K562 (cell line): ENCODE data around the gene CDIPT. TPM values are rescaled to one million over a fixed set of nuclear protein-coding genes. Genes with fewer than 3 reads are reported as not detected.
A peak's percentile ranks its signal among the peaks of the same experiment; 100 is the strongest.

Experiments used
- ATAC-seq: fragments of 200-7000 bp; cut with Tn5 transposase; 3 replicates; pipeline ENCODE4 v1.9.1; 2020; ENCODE audit warnings: moderate library complexity
- BruUV-seq: library from RNA; stranded (reverse); fragments of 400-500 nt; replicated peaks from 2 replicates; lab custom pipeline; 2021; lab: Mats Ljungman, UMichigan
- CTCF ChIA-PET: fragments of 300-600 bp; formaldehyde crosslinking; extraction: SDS; loops from one replicate; lab custom pipeline; 2021; ENCODE audit warnings: low intra/inter-chr PET ratio; lab: Yijun Ruan, JAX
- POLR2A ChIA-PET: fragments of 300-600, 350-650 bp; sonication (Branson Sonifier 250); formaldehyde crosslinking; extraction: SDS; loops from one replicate; lab custom pipeline; 2021; ENCODE audit warnings: antibody characterized with exemption, inconsistent platforms; lab: Yijun Ruan, JAX
- DNase-seq, 4 experiments: peaks; one replicate each; pipeline versions ENCODE4 v3.0.0 to v3.0.0-alpha.2; 2011 to 2018; ENCODE audit warnings: low spot score in 3 of 4, mixed read lengths in 3 of 4; ENCODE audit errors: extremely low read depth in 1 of 4
- FAIRE-seq: peaks from 2 replicates; lab custom pipeline; 2011; peaks lifted over from hg19 to GRCh38; lab: Jason Lieb, UNC
- H2AFZ ChIP-seq: 2 replicates; pipeline ENCODE4 v1.6.0; 2011; ENCODE audit warnings: low read depth, low read length, control low read depth, inconsistent platforms
- H3K27ac ChIP-seq: fragments of 200-600 bp; 3 replicates; pipeline ENCODE4 v1.8.0; 2011; ENCODE audit warnings: low read depth, mild to moderate bottlenecking, control low read depth, inconsistent platforms, low read length, moderate library complexity, mixed read lengths; ENCODE audit errors: extremely low read depth
- H3K27me3 ChIP-seq, 2 experiments: fragments of 300-600 bp in 1 of 2; 2 replicates in 1 of 2; 3 replicates in 1 of 2; pipeline versions ENCODE4 v1.6.0 to v1.8.0; 2011; ENCODE audit warnings: inconsistent platforms in 2 of 2, low read length in 2 of 2, mild to moderate bottlenecking in 1 of 2, mixed read lengths in 1 of 2, moderate library complexity in 1 of 2; ENCODE audit not compliant: control insufficient read depth in 2 of 2, insufficient read depth in 2 of 2
- H3K36me3 ChIP-seq: fragments of 300-600 bp; 3 replicates; pipeline ENCODE4 v1.8.0; 2011; ENCODE audit warnings: mild to moderate bottlenecking, low read length, inconsistent platforms; ENCODE audit not compliant: control insufficient read depth, insufficient read depth
- H3K4me1 ChIP-seq, 2 experiments: fragments of 200-600 bp in 1 of 2; replicated peaks in 1 of 2; 2 replicates in 1 of 2; 3 replicates in 1 of 2; pipeline versions ENCODE4 v1.5.1 to v1.8.0; 2011; ENCODE audit warnings: inconsistent platforms in 2 of 2, low read length in 2 of 2, mild to moderate bottlenecking in 1 of 2, mixed read lengths in 1 of 2, moderate library complexity in 1 of 2; ENCODE audit not compliant: control insufficient read depth in 2 of 2, insufficient read depth in 2 of 2
- H3K4me2 ChIP-seq: 2 replicates; pipeline ENCODE4 v1.6.1; 2011; ENCODE audit warnings: low read length, control low read depth, inconsistent platforms, mixed read lengths; ENCODE audit not compliant: insufficient read depth
- H3K4me3 ChIP-seq: fragments of 200-600 bp; sonication (generic), shearing (Covaris generic); 2 replicates; pipeline ENCODE4 v1.5.1; 2016; ENCODE audit warnings: control low read depth, inconsistent platforms
- H3K79me2 ChIP-seq: fragments of 200-600 bp; 3 replicates; pipeline ENCODE4 v1.8.0; 2011; ENCODE audit warnings: low read length, inconsistent platforms; ENCODE audit not compliant: control insufficient read depth, insufficient read depth
- H3K9ac ChIP-seq, 2 experiments: 2 replicates each; pipeline versions ENCODE4 v1.6.0 to v1.6.1; 2011; ENCODE audit warnings: low read depth in 2 of 2, low read length in 2 of 2, control low read depth in 1 of 2, inconsistent platforms in 1 of 2, mild to moderate bottlenecking in 1 of 2, mixed read lengths in 1 of 2; ENCODE audit not compliant: insufficient read depth in 1 of 2
- H3K9me1 ChIP-seq: one replicate; pipeline ENCODE4 v1.6.0; 2011; ENCODE audit warnings: inconsistent platforms, mild to moderate bottlenecking, low read length, moderate library complexity; ENCODE audit not compliant: control insufficient read depth, insufficient read depth
- H3K9me3 ChIP-seq: replicated peaks from 2 replicates; pipeline ENCODE4 v1.5.1; 2011; ENCODE audit warnings: low read depth, low read length, inconsistent platforms; ENCODE audit not compliant: control insufficient read depth, insufficient read depth
- H4K20me1 ChIP-seq: replicated peaks from 2 replicates; pipeline ENCODE4 v1.6.1; 2011; ENCODE audit warnings: low read length, inconsistent platforms, mixed read lengths; ENCODE audit not compliant: control insufficient read depth, insufficient read depth
- MAZ ChIP-seq, 2 experiments: fragments of 450-650 bp in 1 of 2; sonication (generic) in 1 of 2; formaldehyde crosslinking; IDR thresholded peaks in 1 of 2; conservative IDR thresholded peaks in 1 of 2; 2 replicates each; pipeline versions ENCODE4 v1.4.0 to v1.5.0; 2020; ENCODE audit warnings: mild to moderate bottlenecking in 1 of 2, missing genetic modification reagents in 1 of 2
- MTA3 ChIP-seq: fragments of 450-650 bp; formaldehyde crosslinking; IDR thresholded peaks from 2 replicates; pipeline ENCODE4 v1.6.1; 2017; ENCODE audit warnings: mild to moderate bottlenecking, borderline replicate concordance
- MYBL2 ChIP-seq, 2 experiments: fragments of 450-650 bp in 1 of 2; sonication (generic) in 1 of 2; formaldehyde crosslinking in 1 of 2; IDR thresholded peaks; 2 replicates each; pipeline versions ENCODE4 v1.6.1 to v1.8.1; 2017 to 2022; ENCODE audit warnings: borderline replicate concordance in 1 of 2, inconsistent platforms in 1 of 2, low read depth in 1 of 2, mild to moderate bottlenecking in 1 of 2, missing genetic modification reagents in 1 of 2, moderate library complexity in 1 of 2
- RAD51 ChIP-seq: fragments of 450-650 bp; IDR thresholded peaks from 2 replicates; pipeline ENCODE4 v1.7.1; 2016; ENCODE audit warnings: low read depth, mild to moderate bottlenecking, borderline replicate concordance
- SNIP1 ChIP-seq: fragments of 450-650 bp; IDR thresholded peaks from 2 replicates; pipeline ENCODE4 v1.7.1; 2017; ENCODE audit warnings: low read depth, mild to moderate bottlenecking
- TRIM24 ChIP-seq, 2 experiments: fragments of 450-650 bp; IDR thresholded peaks; 2 replicates each; pipeline ENCODE4 v1.6.1; 2016
- WGBS: fragments of 100-300 bp; shearing (Covaris generic); methylation state at CpG from one replicate; pipeline ENCODE4 v1.1.6; 2016; ENCODE audit warnings: low coverage, mixed read lengths; ENCODE audit not compliant: insufficient coverage; ENCODE audit errors: missing lambda C conversion rate; 5-methylcytosine and 5-hydroxymethylcytosine counted together
- in situ Hi-C: fragments of 300-500 bp; cut with MboI; formaldehyde crosslinking; loops from 4 replicates; pipeline ENCODE4 v1.15.0; 2018; ENCODE audit warnings: inconsistent platforms, mixed read lengths
- intact Hi-C: fragments of 100-400 bp; cut with micrococcal nuclease; formaldehyde crosslinking; loops from 2 replicates; pipeline ENCODE4 v1.14.2; 2022
- polyA plus RNA-seq, 8 experiments: library from polyadenylated mRNA; depleted of rRNA in 4 of 8; stranded (reverse) in 5 of 8; unstranded in 3 of 8; fragments of >200 nt; fragmentation: Nextera tagmentation in 2 of 8; fragmentation: Illumina TruSeq in 1 of 8; extraction: Ambion mirVana in 2 of 8; extraction: Trizol in 1 of 8; gene quantifications; 2 replicates each; pipeline versions ENCODE4 v1.2.1 to v1.2.3, GENCODE V29; 2011 to 2014; ENCODE audit warnings: inconsistent platforms in 1 of 8, missing spikeins in 1 of 8
- total RNA-seq, 7 experiments: library from RNA; depleted of rRNA in 6 of 7; stranded (reverse); fragments of >200 nt in 6 of 7; fragmentation: Illumina TruSeq in 2 of 7; extraction: Trizol in 2 of 7; gene quantifications; 2 replicates each; pipeline versions ENCODE4 v1.2.1 to v1.2.3, GENCODE V29; 2011 to 2021; ENCODE audit warnings: low replicate concordance in 1 of 7
- TF ChIP-seq, protein P1 (sequence below): IDR thresholded peaks from 3 replicates; pipeline ENCODE4 v1.6.1; 2011; ENCODE audit warnings: borderline replicate concordance, mild to moderate bottlenecking, moderate library complexity; ENCODE audit not compliant: insufficient read length; ENCODE audit errors: extremely low read depth
- TF ChIP-seq, protein P2 (sequence below), 3 experiments: fragments of 200-800 bp in 1 of 3; fragments of 250-450 bp in 1 of 3; fragments of 450-650 bp in 1 of 3; sonication (Bioruptor Pico) in 1 of 3; sonication (Bioruptor generic) in 1 of 3; formaldehyde crosslinking in 1 of 3; IDR thresholded peaks; 2 replicates each; pipeline versions ENCODE4 v1.6.1 to v1.8.0; 2016 to 2022; ENCODE audit warnings: mild to moderate bottlenecking in 2 of 3, missing genetic modification characterization in 2 of 3, missing compliant biosample characterization in 1 of 3, moderate library complexity in 1 of 3
- TF ChIP-seq, protein P3 (sequence below): IDR thresholded peaks from 2 replicates; pipeline ENCODE4 v1.6.1; 2012; ENCODE audit warnings: low read depth, low read length, improper control_type of control experiment, borderline replicate concordance

CDIPT gene
- total and polyA plus RNA-seq, 9 of the 15 experiments (the other 6 are each of a cell fraction or from before 2014, with no cell fraction given) = 1.3 to 37.0 (median 23.0) TPM

DNA sequence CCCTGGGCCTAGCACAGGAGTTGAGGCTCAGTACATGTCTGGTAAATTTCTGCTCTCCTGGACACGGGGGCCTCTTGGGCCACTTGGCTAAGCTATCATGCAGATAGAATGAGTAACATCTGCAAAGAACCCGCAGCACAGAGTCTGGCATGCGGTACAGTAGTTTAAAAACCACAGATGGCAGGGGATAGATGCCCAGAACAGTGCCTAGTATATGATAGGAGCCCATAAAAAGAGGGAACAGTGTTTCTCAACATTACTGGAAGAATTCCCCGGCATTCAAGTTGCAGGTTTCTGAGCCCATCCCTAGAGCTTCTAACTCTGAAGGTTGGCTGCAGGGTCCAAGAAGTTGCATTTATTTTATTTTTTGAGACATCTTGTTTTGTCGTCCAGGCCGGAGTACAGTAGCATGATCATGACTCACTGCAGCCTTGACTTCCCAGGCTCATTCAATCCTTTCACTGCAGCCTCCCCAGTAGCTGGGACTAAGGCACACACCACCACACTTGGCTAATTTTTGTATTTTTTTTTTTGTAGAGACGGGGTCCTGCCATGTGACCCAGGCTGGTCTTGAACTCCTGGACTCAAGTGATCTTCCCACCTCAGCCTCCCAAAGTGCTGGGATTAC is 5.8 kb downstream of the CDIPT start (continued):
- TF ChIP-seq, protein P1, sequence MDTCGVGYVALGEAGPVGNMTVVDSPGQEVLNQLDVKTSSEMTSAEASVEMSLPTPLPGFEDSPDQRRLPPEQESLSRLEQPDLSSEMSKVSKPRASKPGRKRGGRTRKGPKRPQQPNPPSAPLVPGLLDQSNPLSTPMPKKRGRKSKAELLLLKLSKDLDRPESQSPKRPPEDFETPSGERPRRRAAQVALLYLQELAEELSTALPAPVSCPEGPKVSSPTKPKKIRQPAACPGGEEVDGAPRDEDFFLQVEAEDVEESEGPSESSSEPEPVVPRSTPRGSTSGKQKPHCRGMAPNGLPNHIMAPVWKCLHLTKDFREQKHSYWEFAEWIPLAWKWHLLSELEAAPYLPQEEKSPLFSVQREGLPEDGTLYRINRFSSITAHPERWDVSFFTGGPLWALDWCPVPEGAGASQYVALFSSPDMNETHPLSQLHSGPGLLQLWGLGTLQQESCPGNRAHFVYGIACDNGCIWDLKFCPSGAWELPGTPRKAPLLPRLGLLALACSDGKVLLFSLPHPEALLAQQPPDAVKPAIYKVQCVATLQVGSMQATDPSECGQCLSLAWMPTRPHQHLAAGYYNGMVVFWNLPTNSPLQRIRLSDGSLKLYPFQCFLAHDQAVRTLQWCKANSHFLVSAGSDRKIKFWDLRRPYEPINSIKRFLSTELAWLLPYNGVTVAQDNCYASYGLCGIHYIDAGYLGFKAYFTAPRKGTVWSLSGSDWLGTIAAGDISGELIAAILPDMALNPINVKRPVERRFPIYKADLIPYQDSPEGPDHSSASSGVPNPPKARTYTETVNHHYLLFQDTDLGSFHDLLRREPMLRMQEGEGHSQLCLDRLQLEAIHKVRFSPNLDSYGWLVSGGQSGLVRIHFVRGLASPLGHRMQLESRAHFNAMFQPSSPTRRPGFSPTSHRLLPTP = no peak

DNA sequence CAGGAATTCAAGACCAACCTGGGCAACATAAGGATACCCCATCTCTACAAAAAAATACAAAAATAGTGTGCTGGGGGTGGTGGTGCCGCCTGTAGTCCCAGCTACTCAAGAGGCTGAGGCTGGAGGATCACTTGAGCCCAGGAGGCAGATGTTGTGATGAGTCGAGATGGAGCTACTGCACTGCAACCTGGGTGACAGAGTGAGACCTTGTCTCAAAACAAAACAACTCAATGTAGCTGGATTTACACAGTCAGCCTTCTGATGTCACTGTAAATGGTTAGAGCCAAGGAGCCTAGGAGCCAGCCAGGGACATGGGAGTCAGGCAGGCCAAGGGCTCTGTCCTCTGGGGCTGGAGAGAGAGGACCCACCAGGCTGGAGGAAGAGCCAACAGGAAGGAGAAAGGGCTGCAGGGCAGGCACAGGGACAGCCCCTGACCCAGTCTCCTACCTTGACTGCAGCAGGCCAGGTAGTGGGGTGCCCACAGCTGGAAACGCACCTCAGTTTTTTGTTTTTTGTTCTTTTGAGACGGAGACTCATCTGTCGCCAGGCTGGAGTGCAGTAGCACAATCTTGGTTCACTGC is 8.4 kb downstream of the CDIPT start:
- H3K36me3 ChIP-seq = peaks cover 13% of the 10 kb centered on the region; the same call in 1 of the 3 replicates
- intact Hi-C loops = no loop called here
- no peaks in the 10 kb centered on the region for H3K27me3 ChIP-seq
- no peaks in the 10 kb centered on the region for H3K9me1 ChIP-seq
- CTCF ChIA-PET = no interaction called here
- H3K9me3 ChIP-seq = no peaks in the 10 kb centered on the region
- H3K27ac ChIP-seq = no peak overlapping the region
- POLR2A ChIA-PET = interaction anchor here (0.6 to 0.9 kb wide), 3 partner anchors 9 to 1096 kb away, joined by 3 to 6 read pairs (median 4); partner anchors contain the start of gene CDIPT
- no peak overlapping the region for H3K9ac ChIP-seq
- H4K20me1 ChIP-seq = no peaks in the 10 kb centered on the region
- FAIRE-seq (no peak), ATAC-seq (peak; percentile 25; the same call in 1 of the 3 replicates), DNase-seq (no peak)
- H3K79me2 ChIP-seq = no peaks in the 10 kb centered on the region
- no TSS peak for BruUV-seq
- WGBS = 36% methylated on average over 5 of the region's 5 CpGs
- no peak overlapping the region for H3K4me3 ChIP-seq
- in situ Hi-C loops = no loop called here
- peaks cover 4% of the 10 kb centered on the region in 2 experiments; a peak in 2 of 5 replicates for H3K4me1 ChIP-seq
- H3K4me2 ChIP-seq = no peak overlapping the region
- H2AFZ ChIP-seq = no peak overlapping the region
- TF ChIP-seq MYBL2 (IDR thresholded peaks at IDR 0.05; ENCODE audit: low read depth) (no peak), MYBL2 (CRISPR knock-in tag; IDR thresholded peaks at IDR 0.05; ENCODE audit: borderline replicate concordance) (no peak), RAD51 (no peak), MTA3 (no peak), SNIP1 (no peak), MAZ (CRISPR knock-in tag; conservative IDR thresholded peaks at IDR 0.05 in 1 of 2, IDR thresholded peaks at IDR 0.05 in 1 of 2) (no peak), TRIM24 (IDR thresholded peaks at IDR 0.05) (no peak)
- TF ChIP-seq, protein P2, sequence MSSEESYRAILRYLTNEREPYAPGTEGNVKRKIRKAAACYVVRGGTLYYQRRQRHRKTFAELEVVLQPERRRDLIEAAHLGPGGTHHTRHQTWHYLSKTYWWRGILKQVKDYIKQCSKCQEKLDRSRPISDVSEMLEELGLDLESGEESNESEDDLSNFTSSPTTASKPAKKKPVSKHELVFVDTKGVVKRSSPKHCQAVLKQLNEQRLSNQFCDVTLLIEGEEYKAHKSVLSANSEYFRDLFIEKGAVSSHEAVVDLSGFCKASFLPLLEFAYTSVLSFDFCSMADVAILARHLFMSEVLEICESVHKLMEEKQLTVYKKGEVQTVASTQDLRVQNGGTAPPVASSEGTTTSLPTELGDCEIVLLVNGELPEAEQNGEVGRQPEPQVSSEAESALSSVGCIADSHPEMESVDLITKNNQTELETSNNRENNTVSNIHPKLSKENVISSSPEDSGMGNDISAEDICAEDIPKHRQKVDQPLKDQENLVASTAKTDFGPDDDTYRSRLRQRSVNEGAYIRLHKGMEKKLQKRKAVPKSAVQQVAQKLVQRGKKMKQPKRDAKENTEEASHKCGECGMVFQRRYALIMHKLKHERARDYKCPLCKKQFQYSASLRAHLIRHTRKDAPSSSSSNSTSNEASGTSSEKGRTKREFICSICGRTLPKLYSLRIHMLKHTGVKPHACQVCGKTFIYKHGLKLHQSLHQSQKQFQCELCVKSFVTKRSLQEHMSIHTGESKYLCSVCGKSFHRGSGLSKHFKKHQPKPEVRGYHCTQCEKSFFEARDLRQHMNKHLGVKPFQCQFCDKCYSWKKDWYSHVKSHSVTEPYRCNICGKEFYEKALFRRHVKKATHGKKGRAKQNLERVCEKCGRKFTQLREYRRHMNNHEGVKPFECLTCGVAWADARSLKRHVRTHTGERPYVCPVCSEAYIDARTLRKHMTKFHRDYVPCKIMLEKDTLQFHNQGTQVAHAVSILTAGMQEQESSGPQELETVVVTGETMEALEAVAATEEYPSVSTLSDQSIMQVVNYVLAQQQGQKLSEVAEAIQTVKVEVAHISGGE (CRISPR knock-in tag; IDR thresholded peaks at IDR 0.05) = no peak
- TF ChIP-seq, protein P3, sequence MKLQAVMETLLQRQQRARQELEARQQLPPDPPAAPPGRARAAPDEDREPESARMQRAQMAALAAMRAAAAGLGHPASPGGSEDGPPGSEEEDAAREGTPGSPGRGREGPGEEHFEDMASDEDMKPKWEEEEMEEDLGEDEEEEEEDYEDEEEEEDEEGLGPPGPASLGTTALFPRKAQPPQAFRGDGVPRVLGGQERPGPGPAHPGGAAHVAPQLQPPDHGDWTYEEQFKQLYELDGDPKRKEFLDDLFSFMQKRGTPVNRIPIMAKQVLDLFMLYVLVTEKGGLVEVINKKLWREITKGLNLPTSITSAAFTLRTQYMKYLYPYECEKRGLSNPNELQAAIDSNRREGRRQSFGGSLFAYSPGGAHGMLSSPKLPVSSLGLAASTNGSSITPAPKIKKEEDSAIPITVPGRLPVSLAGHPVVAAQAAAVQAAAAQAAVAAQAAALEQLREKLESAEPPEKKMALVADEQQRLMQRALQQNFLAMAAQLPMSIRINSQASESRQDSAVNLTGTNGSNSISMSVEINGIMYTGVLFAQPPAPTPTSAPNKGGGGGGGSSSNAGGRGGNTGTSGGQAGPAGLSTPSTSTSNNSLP = no peak
